ENCODE data around the gene MTO1.

DNA sequence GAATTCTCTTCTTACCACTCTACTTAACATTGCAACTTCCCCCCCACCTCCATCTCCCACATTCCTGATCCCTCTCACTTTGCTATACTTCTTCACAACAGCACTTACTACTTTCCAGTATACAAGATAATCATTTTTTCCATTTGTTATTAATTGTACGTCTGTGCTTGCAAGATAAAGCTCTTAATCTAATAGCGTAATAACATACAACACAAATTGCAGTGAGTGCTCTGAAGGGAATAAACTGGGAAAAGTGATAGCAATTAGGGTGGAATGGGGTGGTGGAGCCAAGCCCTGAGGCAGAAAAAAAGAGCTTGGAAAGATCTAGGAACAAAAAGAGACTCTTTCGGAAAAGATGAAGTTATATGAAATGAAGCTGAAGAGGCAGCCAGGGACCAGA, 18.0 kb upstream of the MTO1 start:
- TF ChIP-seq, protein P1, sequence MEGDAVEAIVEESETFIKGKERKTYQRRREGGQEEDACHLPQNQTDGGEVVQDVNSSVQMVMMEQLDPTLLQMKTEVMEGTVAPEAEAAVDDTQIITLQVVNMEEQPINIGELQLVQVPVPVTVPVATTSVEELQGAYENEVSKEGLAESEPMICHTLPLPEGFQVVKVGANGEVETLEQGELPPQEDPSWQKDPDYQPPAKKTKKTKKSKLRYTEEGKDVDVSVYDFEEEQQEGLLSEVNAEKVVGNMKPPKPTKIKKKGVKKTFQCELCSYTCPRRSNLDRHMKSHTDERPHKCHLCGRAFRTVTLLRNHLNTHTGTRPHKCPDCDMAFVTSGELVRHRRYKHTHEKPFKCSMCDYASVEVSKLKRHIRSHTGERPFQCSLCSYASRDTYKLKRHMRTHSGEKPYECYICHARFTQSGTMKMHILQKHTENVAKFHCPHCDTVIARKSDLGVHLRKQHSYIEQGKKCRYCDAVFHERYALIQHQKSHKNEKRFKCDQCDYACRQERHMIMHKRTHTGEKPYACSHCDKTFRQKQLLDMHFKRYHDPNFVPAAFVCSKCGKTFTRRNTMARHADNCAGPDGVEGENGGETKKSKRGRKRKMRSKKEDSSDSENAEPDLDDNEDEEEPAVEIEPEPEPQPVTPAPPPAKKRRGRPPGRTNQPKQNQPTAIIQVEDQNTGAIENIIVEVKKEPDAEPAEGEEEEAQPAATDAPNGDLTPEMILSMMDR (IDR thresholded peaks at IDR 0.05 in 8 of 11, conservative IDR thresholded peaks at IDR 0.05 in 3 of 11) = no peak
- TF ChIP-seq POLR2A (IDR thresholded peaks at IDR 0.05) (no peak), POLR2AphosphoS5 (IDR thresholded peaks at IDR 0.05) (no peak)

Data from spleen (tissue), 7 donors.